Thoracic aorta (tissue), 2 donors: ENCODE measurements around the gene GOLGA6A. TPM values are rescaled to one million over a fixed set of nuclear protein-coding genes. Genes with fewer than 3 reads are reported as not detected.
"Not testable (repeated sequence)": the region's sequence is repeated elsewhere in the genome, so short reads cannot be mapped to it uniquely, and the experiment has no call there.

Experiments
- ATAC-seq: fragments of 150-250 bp; one replicate; pipeline ENCODE4 v1.8.0; 2017; ENCODE audit warnings: low read depth; ENCODE audit not compliant: insufficient number of reproducible peaks, low FRiP score
- DNase-seq: peaks from one replicate; pipeline ENCODE4 v3.0.0-alpha.2; 2020; ENCODE audit warnings: low spot score
- H3K27ac ChIP-seq, 2 donors: fragments of 200-600 bp; sonication (generic); 1 replicate in 1 of 2; 2 replicates in 1 of 2; pipeline ENCODE4 v1.5.1; 2016; ENCODE audit warnings: mild to moderate bottlenecking in 2 of 2, moderate library complexity in 2 of 2
- H3K27me3 ChIP-seq: fragments of 200-600 bp; sonication (generic); replicated peaks from 2 replicates; pipeline ENCODE4 v1.6.0; 2016; ENCODE audit warnings: mild to moderate bottlenecking; ENCODE audit not compliant: insufficient read depth
- H3K36me3 ChIP-seq: fragments of 200-600 bp; sonication (generic); one replicate; pipeline ENCODE4 v1.5.1; 2016
- H3K4me1 ChIP-seq, 2 donors: fragments of 200-600 bp; sonication (generic); 1 replicate in 1 of 2; 2 replicates in 1 of 2; pipeline versions ENCODE4 v1.5.1 to v1.6.0; 2016; ENCODE audit warnings: low read depth in 2 of 2, mild to moderate bottlenecking in 1 of 2; ENCODE audit not compliant: control insufficient read depth in 1 of 2
- H3K4me3 ChIP-seq: fragments of 200-600 bp; sonication (generic); 2 replicates; pipeline ENCODE4 v1.5.1; 2016; ENCODE audit warnings: mild to moderate bottlenecking
- H3K9me3 ChIP-seq: fragments of 200-600 bp; sonication (generic); 2 replicates; pipeline ENCODE4 v1.5.1; 2016
- total RNA-seq, 2 donors: library from RNA; depleted of rRNA; stranded (reverse); fragments of >200 nt; gene quantifications; one replicate each; pipeline versions ENCODE4 v1.1.0 to v1.2.3, GENCODE V29; 2016
- TF ChIP-seq, protein P1 (sequence below): fragments of 200-600 bp; sonication (generic); IDR thresholded peaks from one replicate; pipeline ENCODE4 v1.5.1; 2019; ENCODE audit warnings: antibody characterized with exemption

The GOLGA6A gene
- total RNA-seq, 2 donors from 2014 or later = 0.14 to 0.42 TPM

DNA sequence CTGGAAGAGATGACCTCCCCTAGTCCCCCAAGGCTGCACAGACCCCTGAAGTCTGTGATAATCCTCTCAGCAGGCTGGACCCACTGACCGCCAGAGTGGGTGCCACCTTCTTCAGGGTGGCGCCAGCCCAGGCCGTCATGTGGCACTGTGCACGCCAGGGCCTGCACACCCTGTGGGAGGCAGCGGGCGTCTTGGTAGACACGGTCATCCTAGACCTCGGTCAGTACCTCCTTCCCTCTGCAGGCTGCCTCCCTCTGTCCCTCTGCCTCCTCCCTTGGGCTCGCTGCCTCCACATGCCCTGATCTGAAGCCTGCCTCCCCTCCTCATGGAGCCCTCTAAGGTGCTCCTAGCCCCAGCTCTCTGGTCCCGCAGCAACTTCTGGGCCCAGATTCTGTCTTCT, 13.3 kb upstream of the GOLGA6A start:
- H3K27ac ChIP-seq, ATAC-seq, H3K9me3 ChIP-seq, H3K4me1 ChIP-seq, H3K27me3 ChIP-seq, H3K36me3 ChIP-seq, DNase-seq, H3K4me3 ChIP-seq: not testable (repeated sequence)

DNA sequence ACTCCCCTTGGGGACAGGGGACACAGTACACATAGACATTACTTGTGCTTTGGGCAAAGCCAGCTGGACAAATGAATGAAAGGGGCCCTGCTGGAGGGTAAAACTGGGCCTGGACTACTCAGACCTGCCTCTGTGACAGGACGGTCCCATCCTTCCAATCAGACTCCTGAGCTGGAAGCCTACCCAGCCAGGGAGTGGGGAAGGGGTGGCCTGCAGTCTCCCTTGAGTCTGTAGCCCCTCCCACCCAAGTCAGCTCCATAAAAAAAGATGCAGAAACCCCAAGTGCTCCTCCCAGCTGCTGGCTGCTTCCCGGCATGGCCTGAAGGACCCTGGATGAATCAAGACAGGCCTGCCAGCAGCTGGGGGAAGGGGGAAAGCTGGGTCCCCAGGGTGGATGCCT, 12.2 kb upstream of the GOLGA6A start:
- not testable (repeated sequence) for H3K9me3 ChIP-seq, ATAC-seq, H3K27ac ChIP-seq, H3K27me3 ChIP-seq, H3K4me3 ChIP-seq, H3K4me1 ChIP-seq, H3K36me3 ChIP-seq, DNase-seq

DNA sequence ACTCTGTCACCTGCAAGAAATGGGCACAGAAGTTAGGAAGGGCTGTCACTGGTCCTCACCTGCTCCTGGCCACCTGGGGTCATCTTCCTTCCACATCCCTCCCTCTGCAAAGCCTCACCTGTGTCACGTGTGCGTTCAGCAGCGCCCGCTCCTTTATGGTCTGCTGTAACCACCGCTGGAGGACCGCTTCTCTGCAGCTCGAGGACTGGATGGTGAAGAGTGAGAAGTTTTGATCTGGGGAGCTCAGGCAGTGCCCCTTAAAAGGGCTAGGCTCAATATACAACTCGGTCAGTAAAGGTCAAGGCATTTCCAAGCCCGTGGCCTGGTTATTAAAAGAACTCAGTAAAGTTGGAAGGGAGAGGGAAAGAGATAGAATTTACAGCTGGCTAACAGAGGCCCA, 6.6 kb downstream of the GOLGA6A start:
- not testable (repeated sequence) for H3K9me3 ChIP-seq, H3K36me3 ChIP-seq, H3K27ac ChIP-seq, H3K27me3 ChIP-seq, H3K4me3 ChIP-seq, H3K4me1 ChIP-seq, DNase-seq, ATAC-seq

DNA sequence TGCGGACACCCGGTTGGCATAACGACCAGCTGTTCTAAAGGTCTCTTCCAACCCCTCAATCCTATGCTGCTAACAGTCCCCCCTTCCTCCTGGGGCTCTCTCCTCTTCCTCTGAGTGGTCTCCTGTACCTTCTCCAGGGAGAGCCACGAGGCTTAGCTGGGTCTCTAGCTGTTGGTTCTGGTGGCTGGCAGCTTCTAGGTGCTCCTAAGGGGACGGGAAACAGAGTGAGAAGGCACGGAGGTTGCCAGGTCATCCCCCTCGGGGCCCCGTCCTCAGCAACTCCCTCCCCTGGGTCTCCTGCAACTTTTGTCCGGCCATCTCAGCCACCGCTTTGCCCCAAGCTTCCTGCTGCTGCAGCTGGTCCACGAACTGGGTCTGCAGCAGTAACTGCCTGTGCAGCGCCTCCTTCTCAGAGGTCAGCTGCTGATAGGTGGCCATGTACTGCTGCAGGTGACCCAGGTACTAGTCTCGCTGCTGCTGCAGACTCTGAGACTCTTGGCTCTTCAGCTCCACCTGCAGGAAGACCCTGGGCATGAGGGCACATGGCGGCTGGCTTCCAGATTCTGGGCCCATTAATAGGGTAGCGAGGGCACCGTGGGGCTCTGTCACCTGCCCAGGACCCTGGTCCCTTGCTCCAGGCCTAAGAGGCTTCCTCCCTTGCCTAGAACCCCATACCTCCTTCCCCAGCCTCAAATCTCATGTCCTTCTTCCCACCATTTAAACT, 9.6 kb downstream of the GOLGA6A start:
- not testable (repeated sequence) for DNase-seq, H3K36me3 ChIP-seq, ATAC-seq, H3K9me3 ChIP-seq, H3K27me3 ChIP-seq, H3K27ac ChIP-seq, H3K4me1 ChIP-seq, H3K4me3 ChIP-seq

DNA sequence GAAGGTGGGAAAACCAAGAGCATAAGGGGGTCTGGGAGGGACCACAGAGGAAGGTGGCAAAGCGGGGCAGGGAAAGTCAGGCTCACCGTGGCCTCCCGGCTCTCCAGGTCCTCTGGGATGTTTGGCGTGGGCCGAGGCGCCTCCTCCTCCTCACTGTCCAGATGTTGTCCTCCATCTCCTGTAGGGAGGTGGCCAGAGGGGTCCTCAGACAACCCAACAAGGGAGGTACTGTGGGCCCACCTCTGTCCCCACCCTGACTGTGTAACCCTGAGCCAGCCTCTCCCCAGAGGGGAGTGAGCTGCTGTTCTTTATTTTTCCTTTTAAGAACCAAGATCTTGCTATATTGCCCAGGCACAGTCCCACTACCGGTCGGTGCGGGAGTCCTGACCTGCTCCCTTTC, 10.2 kb downstream of the GOLGA6A start:
- ATAC-seq, DNase-seq: not testable (repeated sequence)

DNA sequence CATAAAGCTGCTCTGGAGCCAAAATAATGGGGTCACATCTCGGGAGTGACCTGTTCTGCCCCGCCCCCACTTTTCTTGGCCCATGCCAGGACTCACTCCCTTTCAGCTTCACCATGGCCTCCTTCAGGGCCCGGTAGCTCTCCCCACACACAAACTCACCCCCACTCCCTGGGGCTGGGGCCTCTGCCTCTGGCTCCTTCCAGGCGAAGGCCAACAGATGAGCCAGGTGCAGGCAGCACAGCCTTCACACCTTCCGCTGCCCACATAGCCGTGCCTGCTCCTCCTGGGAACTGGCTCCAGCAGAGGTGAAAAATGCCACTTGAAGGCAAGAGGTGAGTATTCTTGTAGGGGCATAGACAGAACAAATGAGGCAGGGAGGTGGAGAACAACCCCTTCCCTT, 10.7 kb downstream of the GOLGA6A start:
- not testable (repeated sequence) for H3K27me3 ChIP-seq, DNase-seq, H3K4me1 ChIP-seq, H3K27ac ChIP-seq, H3K36me3 ChIP-seq, H3K9me3 ChIP-seq, H3K4me3 ChIP-seq, ATAC-seq

More for the DNA sequence above, 10.2 kb downstream of the GOLGA6A start:
- not testable (repeated sequence) for H3K36me3 ChIP-seq, H3K27me3 ChIP-seq, H3K27ac ChIP-seq, H3K9me3 ChIP-seq, H3K4me3 ChIP-seq, H3K4me1 ChIP-seq

DNA sequence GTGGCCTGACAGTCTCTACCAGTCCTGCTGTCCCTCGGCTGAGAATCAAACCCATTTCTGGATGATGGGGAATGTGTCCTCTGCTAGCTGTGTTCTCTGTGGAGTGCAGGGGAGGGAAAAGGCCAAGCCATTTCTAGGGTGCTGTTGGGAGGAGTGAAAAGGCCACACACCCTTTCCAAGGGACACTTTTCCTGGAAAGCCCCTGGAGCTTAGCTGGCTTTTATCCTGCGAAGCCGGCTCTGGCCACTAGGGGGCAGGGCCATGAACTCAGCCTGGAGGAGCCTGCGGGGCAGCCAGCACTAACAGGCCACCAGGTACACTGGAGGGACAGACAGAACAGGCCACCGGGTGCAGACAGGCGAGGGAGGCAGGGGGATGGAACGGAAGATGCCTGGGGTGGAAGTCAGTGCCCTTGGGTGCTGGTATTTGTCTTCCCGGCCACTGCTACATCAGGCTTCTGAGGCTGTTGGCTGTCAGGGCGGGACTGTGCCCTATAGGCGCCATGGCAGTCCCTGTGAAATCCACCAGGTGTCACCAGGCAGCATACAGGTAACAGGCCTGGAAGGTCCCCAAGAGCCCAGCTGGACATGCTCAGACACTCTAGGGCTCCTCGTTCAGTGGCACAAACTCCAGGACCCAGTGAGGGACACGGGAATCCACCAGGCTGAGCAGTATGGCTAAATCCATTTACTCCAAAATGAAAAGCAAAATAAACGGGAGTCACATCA, 16.5 kb downstream of the GOLGA6A start:
- not testable (repeated sequence) for ATAC-seq, H3K27me3 ChIP-seq, H3K9me3 ChIP-seq, H3K4me1 ChIP-seq, H3K4me3 ChIP-seq, H3K36me3 ChIP-seq, DNase-seq, H3K27ac ChIP-seq
- TF ChIP-seq, protein P1, sequence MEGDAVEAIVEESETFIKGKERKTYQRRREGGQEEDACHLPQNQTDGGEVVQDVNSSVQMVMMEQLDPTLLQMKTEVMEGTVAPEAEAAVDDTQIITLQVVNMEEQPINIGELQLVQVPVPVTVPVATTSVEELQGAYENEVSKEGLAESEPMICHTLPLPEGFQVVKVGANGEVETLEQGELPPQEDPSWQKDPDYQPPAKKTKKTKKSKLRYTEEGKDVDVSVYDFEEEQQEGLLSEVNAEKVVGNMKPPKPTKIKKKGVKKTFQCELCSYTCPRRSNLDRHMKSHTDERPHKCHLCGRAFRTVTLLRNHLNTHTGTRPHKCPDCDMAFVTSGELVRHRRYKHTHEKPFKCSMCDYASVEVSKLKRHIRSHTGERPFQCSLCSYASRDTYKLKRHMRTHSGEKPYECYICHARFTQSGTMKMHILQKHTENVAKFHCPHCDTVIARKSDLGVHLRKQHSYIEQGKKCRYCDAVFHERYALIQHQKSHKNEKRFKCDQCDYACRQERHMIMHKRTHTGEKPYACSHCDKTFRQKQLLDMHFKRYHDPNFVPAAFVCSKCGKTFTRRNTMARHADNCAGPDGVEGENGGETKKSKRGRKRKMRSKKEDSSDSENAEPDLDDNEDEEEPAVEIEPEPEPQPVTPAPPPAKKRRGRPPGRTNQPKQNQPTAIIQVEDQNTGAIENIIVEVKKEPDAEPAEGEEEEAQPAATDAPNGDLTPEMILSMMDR = peak; percentile 60

DNA sequence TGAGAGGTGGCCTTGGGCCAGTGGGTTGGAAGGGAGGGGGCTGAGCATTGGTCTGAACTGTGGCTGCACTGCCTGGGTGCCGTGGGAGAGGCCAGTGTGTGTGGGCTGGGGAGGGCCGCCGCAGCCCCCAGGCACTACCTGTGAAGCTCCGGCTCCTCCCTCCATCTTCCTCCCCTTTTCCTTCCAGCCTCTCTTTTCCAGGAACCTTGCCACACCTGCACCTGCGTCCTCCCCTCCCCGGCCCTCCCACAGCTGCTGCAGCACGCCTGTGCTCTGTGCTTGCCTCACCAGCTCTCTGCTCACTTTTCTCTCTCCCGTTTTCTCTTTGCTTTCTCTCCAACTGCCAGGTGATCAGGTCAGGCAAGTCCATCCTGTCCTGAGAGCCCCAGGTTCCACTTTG, 17.5 kb downstream of the GOLGA6A start:
- not testable (repeated sequence) for H3K4me1 ChIP-seq, DNase-seq, H3K9me3 ChIP-seq, ATAC-seq, H3K27ac ChIP-seq, H3K36me3 ChIP-seq, H3K27me3 ChIP-seq, H3K4me3 ChIP-seq

DNA sequence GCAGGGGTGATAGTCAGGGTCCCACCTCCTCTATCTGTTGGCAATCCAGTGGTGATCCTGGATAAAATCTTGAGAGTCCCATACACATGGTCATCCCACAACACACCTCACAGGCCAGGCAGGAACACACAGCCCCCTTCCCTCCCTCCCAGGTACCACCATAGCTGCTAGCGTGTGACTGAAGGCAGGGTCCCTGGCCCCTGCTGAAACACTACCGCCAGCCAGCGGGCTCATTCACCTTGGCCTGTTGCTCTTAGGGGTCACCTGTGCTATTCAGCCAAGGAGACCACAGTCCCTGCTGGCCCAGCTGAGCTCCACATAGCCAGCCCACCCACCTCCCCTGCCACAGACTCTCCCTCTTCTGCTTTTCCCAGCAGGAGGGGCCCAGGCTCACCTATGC, 18.2 kb downstream of the GOLGA6A start:
- not testable (repeated sequence) for H3K27ac ChIP-seq, H3K27me3 ChIP-seq, H3K4me3 ChIP-seq, H3K9me3 ChIP-seq, DNase-seq, ATAC-seq, H3K4me1 ChIP-seq, H3K36me3 ChIP-seq

DNA sequence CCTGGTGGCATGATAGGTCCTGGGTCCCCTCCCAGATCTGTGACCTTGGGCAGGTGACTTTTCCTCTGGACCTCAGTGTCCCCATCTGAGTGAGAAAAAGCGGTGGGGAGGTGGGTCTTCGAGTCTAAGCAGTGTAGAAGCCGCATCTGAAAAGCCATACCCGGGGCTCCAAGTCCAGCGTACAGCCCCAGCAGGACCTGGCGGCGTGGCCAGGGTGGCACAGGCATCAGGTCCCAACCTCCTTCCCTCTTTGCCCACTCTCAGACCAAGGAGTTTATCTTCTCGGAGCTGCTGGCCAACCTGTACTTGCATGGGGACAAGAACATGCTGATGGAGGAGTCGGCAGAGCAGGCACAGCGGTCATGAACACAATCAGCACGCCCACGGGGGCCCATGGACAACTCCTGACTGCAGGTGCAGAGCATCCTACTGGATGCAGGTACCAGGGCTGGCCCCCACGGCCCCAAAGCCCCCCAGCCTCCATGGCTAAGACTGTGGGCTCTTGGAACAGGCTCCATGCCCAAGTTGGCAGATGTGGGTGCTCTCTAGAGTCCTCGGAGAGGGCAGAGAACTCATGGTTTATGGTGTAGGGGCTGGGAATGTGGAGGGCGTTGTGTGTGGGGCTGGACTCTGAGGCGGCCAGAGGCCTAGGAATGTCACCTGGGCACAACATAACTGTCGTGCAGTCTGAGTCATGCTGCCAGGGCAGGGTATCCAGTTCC, 18.8 kb downstream of the GOLGA6A start:
- not testable (repeated sequence) for H3K4me1 ChIP-seq, H3K4me3 ChIP-seq, H3K9me3 ChIP-seq, H3K27me3 ChIP-seq, ATAC-seq, H3K27ac ChIP-seq, H3K36me3 ChIP-seq, DNase-seq
